PC-9 (cell line): ENCODE measurements around the gene FIGNL2.

Experiments used
- EZH2 ChIP-seq: fragments of 200-600 bp; sonication (generic); IDR thresholded peaks from 2 replicates; pipeline ENCODE4 v1.8.0; 2017; ENCODE audit warnings: antibody characterized with exemption, low read depth
- TF ChIP-seq, protein P1 (sequence below): fragments of 200-600 bp; sonication (generic); conservative IDR thresholded peaks from 2 replicates; pipeline ENCODE4 v1.6.1; 2017; ENCODE audit warnings: mixed run types, antibody characterized with exemption, mild to moderate bottlenecking, moderate library complexity

GRCh38 chr12:51874000-51874399, 25.5 kb upstream of the FIGNL2 start:
- TF ChIP-seq, protein P1, sequence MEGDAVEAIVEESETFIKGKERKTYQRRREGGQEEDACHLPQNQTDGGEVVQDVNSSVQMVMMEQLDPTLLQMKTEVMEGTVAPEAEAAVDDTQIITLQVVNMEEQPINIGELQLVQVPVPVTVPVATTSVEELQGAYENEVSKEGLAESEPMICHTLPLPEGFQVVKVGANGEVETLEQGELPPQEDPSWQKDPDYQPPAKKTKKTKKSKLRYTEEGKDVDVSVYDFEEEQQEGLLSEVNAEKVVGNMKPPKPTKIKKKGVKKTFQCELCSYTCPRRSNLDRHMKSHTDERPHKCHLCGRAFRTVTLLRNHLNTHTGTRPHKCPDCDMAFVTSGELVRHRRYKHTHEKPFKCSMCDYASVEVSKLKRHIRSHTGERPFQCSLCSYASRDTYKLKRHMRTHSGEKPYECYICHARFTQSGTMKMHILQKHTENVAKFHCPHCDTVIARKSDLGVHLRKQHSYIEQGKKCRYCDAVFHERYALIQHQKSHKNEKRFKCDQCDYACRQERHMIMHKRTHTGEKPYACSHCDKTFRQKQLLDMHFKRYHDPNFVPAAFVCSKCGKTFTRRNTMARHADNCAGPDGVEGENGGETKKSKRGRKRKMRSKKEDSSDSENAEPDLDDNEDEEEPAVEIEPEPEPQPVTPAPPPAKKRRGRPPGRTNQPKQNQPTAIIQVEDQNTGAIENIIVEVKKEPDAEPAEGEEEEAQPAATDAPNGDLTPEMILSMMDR = no peak
- no peak for TF ChIP-seq EZH2
